ENCODE results near the gene VPS41. TPM values are rescaled to one million over a fixed set of nuclear protein-coding genes. Genes with fewer than 3 reads are reported as not detected.

VPS41 gene
- total and polyA plus RNA-seq, 10 of the 15 experiments (the other 5 are each of a cell fraction or from before 2014, with no cell fraction given), result 15.3 to 63.2 (median 47.0) TPM

DNA sequence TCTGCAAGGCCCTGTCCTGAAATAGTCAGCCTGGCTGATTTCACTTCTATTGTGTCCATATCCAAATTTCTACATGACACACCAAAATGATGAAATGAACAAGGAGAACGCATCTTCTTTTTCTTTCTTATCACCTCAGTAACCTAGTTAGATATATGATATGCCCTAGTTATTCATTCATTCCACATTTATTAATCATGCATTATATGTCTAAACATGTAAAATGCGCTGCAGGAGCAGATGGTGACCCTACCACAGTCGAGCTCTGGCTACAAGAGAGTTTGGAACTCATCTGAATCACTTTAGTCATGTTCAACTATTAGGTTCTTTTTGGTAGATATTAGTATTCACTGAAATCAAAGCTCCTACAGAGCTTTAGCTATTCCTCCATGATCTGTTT lies 31.8 kb upstream of the VPS41 start:
- no peak for FAIRE-seq
- ChIA-PET RAD21 (ENCODE audit: unreplicated experiment) (no interaction called here), CTCF (no interaction called here), SMC1A (ENCODE audit: uncharacterized antibody, unreplicated experiment) (interaction anchor here (1.5 kb wide), 1 partner anchor 11 kb away, joined by 3 read pairs; no protein-coding TSS in a partner anchor), POLR2A (no interaction called here)
- WGBS (ENCODE audit: insufficient coverage, insufficient replicate concordance, low lambda C conversion rate, missing lambda C conversion rate), result 15% methylated on average over 3 of the region's 3 CpGs
- no peak overlapping the region for H3K4me2 ChIP-seq (ENCODE audit: control insufficient read depth, insufficient read depth)
- H2AFZ ChIP-seq (ENCODE audit: control insufficient read depth, low read depth, low read length), result no peak overlapping the region
- H3K27me3 ChIP-seq (replicated peaks in 1 of 2; ENCODE audit: control insufficient read depth in 2 of 2, insufficient read depth in 2 of 2, low read length in 1 of 2), result peaks cover 0 to 6% of the 10 kb centered on the region in 2 experiments; a peak in 1 of 4 replicates
- H3K4me3 ChIP-seq, result no peak overlapping the region
- ATAC-seq, result no peak
- no peaks in the 10 kb centered on the region for H3K79me2 ChIP-seq (ENCODE audit: control insufficient read depth, insufficient read depth, low read length)
- H3K36me3 ChIP-seq (ENCODE audit: control insufficient read depth in 2 of 2, insufficient read depth in 2 of 2, low read length in 1 of 2), result no peaks in the 10 kb centered on the region
- H3K27ac ChIP-seq (ENCODE audit: control insufficient read depth, insufficient read depth), result no peak overlapping the region
- in situ Hi-C loops (cut with MboI), result no loop called here
- no peaks in the 10 kb centered on the region for H4K20me1 ChIP-seq (ENCODE audit: control insufficient read depth, insufficient read depth)
- BruUV-seq (replicated peaks), result no TSS peak
- DNase-seq (ENCODE audit: low read depth, low spot score), result no peak
- H3K4me1 ChIP-seq (ENCODE audit: control insufficient read depth, insufficient read depth, low read length), result no peaks in the 10 kb centered on the region
- no peaks in the 10 kb centered on the region for H3K9me3 ChIP-seq (replicated peaks; ENCODE audit: control insufficient read depth, insufficient read depth, low read length)
- H3K9ac ChIP-seq (ENCODE audit: control insufficient read depth, insufficient read depth, low read length), result no peak overlapping the region
- intact Hi-C loops (cut with micrococcal nuclease; ENCODE audit: unreplicated experiment), result no loop called here
- no peak for TF ChIP-seq ETV6 (conservative IDR thresholded peaks at IDR 0.05 in 1 of 2, IDR thresholded peaks at IDR 0.05 in 1 of 2; ENCODE audit: borderline replicate concordance in 1 of 2, low read depth in 1 of 2)
- no peak for TF ChIP-seq FOS (IDR thresholded peaks at IDR 0.05; ENCODE audit: borderline replicate concordance, extremely low read depth, insufficient read length)
- no peak for TF ChIP-seq RAD51 (IDR thresholded peaks at IDR 0.05)
- TF ChIP-seq, protein P1, sequence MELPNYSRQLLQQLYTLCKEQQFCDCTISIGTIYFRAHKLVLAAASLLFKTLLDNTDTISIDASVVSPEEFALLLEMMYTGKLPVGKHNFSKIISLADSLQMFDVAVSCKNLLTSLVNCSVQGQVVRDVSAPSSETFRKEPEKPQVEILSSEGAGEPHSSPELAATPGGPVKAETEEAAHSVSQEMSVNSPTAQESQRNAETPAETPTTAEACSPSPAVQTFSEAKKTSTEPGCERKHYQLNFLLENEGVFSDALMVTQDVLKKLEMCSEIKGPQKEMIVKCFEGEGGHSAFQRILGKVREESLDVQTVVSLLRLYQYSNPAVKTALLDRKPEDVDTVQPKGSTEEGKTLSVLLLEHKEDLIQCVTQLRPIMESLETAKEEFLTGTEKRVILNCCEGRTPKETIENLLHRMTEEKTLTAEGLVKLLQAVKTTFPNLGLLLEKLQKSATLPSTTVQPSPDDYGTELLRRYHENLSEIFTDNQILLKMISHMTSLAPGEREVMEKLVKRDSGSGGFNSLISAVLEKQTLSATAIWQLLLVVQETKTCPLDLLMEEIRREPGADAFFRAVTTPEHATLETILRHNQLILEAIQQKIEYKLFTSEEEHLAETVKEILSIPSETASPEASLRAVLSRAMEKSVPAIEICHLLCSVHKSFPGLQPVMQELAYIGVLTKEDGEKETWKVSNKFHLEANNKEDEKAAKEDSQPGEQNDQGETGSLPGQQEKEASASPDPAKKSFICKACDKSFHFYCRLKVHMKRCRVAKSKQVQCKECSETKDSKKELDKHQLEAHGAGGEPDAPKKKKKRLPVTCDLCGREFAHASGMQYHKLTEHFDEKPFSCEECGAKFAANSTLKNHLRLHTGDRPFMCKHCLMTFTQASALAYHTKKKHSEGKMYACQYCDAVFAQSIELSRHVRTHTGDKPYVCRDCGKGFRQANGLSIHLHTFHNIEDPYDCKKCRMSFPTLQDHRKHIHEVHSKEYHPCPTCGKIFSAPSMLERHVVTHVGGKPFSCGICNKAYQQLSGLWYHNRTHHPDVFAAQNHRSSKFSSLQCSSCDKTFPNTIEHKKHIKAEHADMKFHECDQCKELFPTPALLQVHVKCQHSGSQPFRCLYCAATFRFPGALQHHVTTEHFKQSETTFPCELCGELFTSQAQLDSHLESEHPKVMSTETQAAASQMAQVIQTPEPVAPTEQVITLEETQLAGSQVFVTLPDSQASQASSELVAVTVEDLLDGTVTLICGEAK (IDR thresholded peaks at IDR 0.05; ENCODE audit: borderline replicate concordance), result no peak
- TF ChIP-seq, protein P2, sequence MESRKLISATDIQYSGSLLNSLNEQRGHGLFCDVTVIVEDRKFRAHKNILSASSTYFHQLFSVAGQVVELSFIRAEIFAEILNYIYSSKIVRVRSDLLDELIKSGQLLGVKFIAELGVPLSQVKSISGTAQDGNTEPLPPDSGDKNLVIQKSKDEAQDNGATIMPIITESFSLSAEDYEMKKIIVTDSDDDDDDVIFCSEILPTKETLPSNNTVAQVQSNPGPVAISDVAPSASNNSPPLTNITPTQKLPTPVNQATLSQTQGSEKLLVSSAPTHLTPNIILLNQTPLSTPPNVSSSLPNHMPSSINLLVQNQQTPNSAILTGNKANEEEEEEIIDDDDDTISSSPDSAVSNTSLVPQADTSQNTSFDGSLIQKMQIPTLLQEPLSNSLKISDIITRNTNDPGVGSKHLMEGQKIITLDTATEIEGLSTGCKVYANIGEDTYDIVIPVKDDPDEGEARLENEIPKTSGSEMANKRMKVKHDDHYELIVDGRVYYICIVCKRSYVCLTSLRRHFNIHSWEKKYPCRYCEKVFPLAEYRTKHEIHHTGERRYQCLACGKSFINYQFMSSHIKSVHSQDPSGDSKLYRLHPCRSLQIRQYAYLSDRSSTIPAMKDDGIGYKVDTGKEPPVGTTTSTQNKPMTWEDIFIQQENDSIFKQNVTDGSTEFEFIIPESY (IDR thresholded peaks at IDR 0.05), result no peak
- TF ChIP-seq TARDBP (IDR thresholded peaks at IDR 0.05; ENCODE audit: borderline replicate concordance), result no peak
- no peak for TF ChIP-seq ZNF384 (IDR thresholded peaks at IDR 0.05; ENCODE audit: borderline replicate concordance, low read depth, low read length)
- no peak for TF ChIP-seq PML (IDR thresholded peaks at IDR 0.05; ENCODE audit: low read length)
- TF ChIP-seq, protein P3, sequence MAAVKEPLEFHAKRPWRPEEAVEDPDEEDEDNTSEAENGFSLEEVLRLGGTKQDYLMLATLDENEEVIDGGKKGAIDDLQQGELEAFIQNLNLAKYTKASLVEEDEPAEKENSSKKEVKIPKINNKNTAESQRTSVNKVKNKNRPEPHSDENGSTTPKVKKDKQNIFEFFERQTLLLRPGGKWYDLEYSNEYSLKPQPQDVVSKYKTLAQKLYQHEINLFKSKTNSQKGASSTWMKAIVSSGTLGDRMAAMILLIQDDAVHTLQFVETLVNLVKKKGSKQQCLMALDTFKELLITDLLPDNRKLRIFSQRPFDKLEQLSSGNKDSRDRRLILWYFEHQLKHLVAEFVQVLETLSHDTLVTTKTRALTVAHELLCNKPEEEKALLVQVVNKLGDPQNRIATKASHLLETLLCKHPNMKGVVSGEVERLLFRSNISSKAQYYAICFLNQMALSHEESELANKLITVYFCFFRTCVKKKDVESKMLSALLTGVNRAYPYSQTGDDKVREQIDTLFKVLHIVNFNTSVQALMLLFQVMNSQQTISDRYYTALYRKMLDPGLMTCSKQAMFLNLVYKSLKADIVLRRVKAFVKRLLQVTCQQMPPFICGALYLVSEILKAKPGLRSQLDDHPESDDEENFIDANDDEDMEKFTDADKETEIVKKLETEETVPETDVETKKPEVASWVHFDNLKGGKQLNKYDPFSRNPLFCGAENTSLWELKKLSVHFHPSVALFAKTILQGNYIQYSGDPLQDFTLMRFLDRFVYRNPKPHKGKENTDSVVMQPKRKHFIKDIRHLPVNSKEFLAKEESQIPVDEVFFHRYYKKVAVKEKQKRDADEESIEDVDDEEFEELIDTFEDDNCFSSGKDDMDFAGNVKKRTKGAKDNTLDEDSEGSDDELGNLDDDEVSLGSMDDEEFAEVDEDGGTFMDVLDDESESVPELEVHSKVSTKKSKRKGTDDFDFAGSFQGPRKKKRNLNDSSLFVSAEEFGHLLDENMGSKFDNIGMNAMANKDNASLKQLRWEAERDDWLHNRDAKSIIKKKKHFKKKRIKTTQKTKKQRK (IDR thresholded peaks at IDR 0.05; ENCODE audit: low read depth, low read length), result no peak
- no peak for TF ChIP-seq RCOR1 (conservative IDR thresholded peaks at IDR 0.05; ENCODE audit: low read depth, low read length)
- TF ChIP-seq LARP7 (IDR thresholded peaks at IDR 0.05), result no peak
- no peak for TF ChIP-seq NFIC (IDR thresholded peaks at IDR 0.05; ENCODE audit: low read depth, low read length)
- TF ChIP-seq MEF2B (IDR thresholded peaks at IDR 0.05; ENCODE audit: partially characterized antibody, poor library complexity, severe bottlenecking), result no peak
- TF ChIP-seq, protein P4, sequence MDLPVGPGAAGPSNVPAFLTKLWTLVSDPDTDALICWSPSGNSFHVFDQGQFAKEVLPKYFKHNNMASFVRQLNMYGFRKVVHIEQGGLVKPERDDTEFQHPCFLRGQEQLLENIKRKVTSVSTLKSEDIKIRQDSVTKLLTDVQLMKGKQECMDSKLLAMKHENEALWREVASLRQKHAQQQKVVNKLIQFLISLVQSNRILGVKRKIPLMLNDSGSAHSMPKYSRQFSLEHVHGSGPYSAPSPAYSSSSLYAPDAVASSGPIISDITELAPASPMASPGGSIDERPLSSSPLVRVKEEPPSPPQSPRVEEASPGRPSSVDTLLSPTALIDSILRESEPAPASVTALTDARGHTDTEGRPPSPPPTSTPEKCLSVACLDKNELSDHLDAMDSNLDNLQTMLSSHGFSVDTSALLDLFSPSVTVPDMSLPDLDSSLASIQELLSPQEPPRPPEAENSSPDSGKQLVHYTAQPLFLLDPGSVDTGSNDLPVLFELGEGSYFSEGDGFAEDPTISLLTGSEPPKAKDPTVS (IDR thresholded peaks at IDR 0.05; ENCODE audit: low read depth, low read length), result no peak
